Activated naive CD4-positive, alpha-beta T cell treated with anti-CD3 and anti-CD28 coated beads, Interleukin-2, amount 10 ng/mL, durations not matched to agents 7 days and 5 days (primary cell): ENCODE results near the gene USP36.

Source experiments
- CTCF ChIA-PET: fragments of 350-600 bp; sonication (Branson Sonifier 250); formaldehyde crosslinking; loops from one replicate; lab custom pipeline; 2021; ENCODE audit warnings: antibody characterized with exemption; lab: Charles Lee
- DNase-seq: peaks from one replicate; pipeline ENCODE4 v3.0.0-alpha.2; 2020
- H3K27ac Mint-ChIP-seq: one replicate; pipeline ENCODE4 v1.8.0; 2021; ENCODE audit warnings: mild to moderate bottlenecking, moderate library complexity, mixed read lengths
- H3K27me3 Mint-ChIP-seq: one replicate; pipeline ENCODE4 v1.8.0; 2021; ENCODE audit warnings: mild to moderate bottlenecking, mixed read lengths
- H3K36me3 Mint-ChIP-seq: one replicate; pipeline ENCODE4 v1.8.0; 2021; ENCODE audit warnings: mixed read lengths
- H3K4me1 Mint-ChIP-seq: one replicate; pipeline ENCODE4 v1.8.0; 2021; ENCODE audit warnings: mixed read lengths
- H3K4me3 Mint-ChIP-seq: one replicate; pipeline ENCODE4 v1.8.0; 2021; ENCODE audit warnings: mild to moderate bottlenecking, moderate library complexity, mixed read lengths
- H3K9me3 Mint-ChIP-seq: one replicate; pipeline ENCODE4 v1.8.0; 2021; ENCODE audit warnings: mixed read lengths

USP36 gene

DNA sequence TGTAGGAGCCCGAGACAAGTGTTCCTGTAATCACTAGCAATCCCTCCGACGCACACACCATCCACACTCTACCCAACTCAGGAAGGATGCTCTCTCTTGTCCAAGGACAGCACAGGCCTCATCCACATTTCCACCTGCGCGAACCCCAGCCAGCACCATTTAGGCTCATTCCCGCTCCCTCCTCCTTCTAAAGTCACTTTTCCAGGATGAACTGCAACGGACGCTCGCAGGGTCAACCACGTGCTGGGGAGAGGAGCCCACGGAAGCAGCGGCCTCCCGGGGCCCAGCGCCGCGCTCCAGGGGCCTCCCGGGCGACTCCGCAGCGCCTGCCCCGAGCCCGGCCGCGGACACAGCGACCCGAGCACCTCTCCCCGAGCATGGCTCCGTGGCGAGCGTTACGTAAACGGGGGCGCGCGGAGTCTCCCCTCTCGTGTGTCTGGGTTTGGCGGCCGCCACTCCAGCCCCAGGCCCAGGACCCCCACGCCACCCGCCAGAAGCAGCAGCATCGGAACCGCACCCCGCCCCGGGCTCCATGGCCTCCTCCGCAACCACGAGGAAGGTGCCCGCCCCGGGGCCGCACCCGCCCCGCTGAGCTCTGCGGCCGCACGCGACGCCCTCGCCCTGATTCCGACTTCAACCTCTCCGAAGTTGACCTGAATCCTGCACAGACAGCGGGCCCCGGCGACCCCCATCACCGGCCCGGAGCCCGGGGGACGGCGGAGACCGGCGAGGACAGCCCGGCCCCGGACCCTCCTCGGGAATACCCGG is 668 bp downstream of the USP36 start:
- peak overlapping the region; percentile 99 for H3K27ac Mint-ChIP-seq
- peaks cover 50% of the 10 kb centered on the region for H3K4me1 Mint-ChIP-seq
- peaks cover 30% of the 10 kb centered on the region for H3K36me3 Mint-ChIP-seq
- DNase-seq: peak; percentile 71
- H3K27me3 Mint-ChIP-seq: peaks cover 6% of the 10 kb centered on the region
- H3K9me3 Mint-ChIP-seq: no peaks in the 10 kb centered on the region
- H3K4me3 Mint-ChIP-seq: peak overlapping the region; percentile 98
- CTCF ChIA-PET: no interaction called here

DNA sequence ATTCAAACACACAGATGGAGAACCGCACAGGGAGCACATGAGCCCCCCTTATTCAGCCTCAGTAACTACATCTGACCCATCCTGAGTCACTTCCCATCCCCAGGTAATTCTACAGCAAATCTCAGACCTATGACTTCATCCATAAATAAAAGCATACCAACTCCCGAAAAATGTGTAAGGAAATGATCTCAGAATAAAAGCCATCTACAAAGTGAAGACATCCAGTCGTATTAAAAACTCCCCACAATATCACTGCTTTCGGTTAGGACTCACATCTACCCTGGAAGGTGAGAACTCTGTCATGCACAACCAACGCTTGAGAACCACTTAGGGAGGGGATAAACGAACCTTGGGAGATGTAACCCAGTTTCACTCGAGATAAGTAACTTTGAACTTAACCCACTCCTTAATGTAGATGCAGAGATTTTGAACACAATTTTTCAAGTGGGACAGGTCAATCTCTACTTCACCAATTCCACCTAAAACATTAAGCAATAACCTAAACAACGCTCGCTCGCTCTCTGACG is 1.3 kb downstream of the USP36 start:
- Mint-ChIP-seq H3K36me3 (peaks cover 31% of the 10 kb centered on the region), H3K4me3 (peak overlapping the region; percentile 98), H3K4me1 (peaks cover 48% of the 10 kb centered on the region), H3K27me3 (peaks cover 3% of the 10 kb centered on the region), H3K27ac (peak overlapping the region; percentile 99), H3K9me3 (no peaks in the 10 kb centered on the region)
- DNase-seq: no peak
- CTCF ChIA-PET: no interaction called here

DNA sequence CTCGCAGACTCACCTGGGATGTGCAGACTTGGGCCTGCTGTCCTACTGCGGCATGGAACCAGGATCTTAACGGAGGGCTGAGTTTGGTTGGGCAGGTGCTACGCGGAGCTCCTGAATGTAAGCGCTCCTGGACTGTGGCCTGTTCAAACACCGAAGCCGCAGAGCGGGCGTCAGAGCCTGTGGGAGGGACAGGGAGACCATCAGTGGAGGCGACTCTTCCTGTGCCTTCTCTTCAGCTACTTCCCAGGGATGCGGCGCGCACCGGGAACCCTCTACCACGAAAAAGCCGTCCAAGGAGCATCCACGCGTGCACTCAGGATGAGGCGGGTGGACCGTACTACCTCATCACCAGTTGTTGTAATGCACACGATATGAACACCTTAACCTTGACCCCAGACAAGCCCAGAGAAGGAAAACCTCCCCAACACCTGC is 2.0 kb downstream of the USP36 start:
- DNase-seq: no peak
- H3K27ac Mint-ChIP-seq: peak overlapping the region; percentile 99
- H3K9me3 Mint-ChIP-seq: no peaks in the 10 kb centered on the region
- peaks cover 43% of the 10 kb centered on the region for H3K4me1 Mint-ChIP-seq
- peaks cover 33% of the 10 kb centered on the region for H3K36me3 Mint-ChIP-seq
- CTCF ChIA-PET: no interaction called here
- H3K27me3 Mint-ChIP-seq: peaks cover 3% of the 10 kb centered on the region
- H3K4me3 Mint-ChIP-seq: peak overlapping the region; percentile 98

DNA sequence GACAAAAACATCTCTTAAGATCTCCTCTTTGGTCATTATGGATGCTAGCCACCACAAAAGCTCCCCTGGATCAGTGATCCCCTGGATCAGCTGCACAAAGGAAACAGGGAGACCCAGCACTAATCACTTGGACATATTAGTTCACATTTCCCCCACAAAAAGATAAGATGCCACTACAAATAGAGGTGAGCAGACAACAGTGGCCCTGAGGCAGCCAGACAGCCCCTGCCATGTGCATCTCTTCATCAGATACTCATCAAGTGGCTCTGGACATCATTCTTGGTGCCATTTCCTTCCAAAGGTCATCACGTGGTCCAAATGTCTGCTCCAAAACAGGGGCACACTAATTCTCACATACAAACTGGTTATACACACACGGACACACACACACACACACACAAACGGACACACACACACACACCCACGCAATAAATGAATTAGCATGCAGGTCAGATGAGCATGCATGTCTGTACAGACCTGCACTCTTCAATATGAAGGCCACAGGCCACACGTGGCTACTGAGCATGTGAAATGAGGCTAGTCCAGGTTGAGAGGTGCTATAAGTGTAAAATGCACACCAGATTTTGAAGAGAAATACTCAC is 4.1 kb downstream of the USP36 start:
- peaks cover 52% of the 10 kb centered on the region for H3K36me3 Mint-ChIP-seq
- CTCF ChIA-PET: no interaction called here
- no peak overlapping the region for H3K4me3 Mint-ChIP-seq
- no peaks in the 10 kb centered on the region for H3K9me3 Mint-ChIP-seq
- no peak for DNase-seq
- peaks cover 30% of the 10 kb centered on the region for H3K4me1 Mint-ChIP-seq
- H3K27ac Mint-ChIP-seq: peak overlapping the region; percentile 55
- H3K27me3 Mint-ChIP-seq: no peaks in the 10 kb centered on the region

GRCh38 chr17:78834571-78834970 is 6.0 kb downstream of the USP36 start:
- Mint-ChIP-seq H3K9me3 (no peaks in the 10 kb centered on the region), H3K27ac (peak overlapping the region; percentile 6), H3K4me3 (no peak overlapping the region), H3K27me3 (no peaks in the 10 kb centered on the region), H3K4me1 (peaks cover 25% of the 10 kb centered on the region), H3K36me3 (peaks cover 61% of the 10 kb centered on the region)
- CTCF ChIA-PET: no interaction called here
- no peak for DNase-seq

- Mint-ChIP-seq H3K9me3 (no peaks in the 10 kb centered on the region), H3K36me3 (peaks cover 66% of the 10 kb centered on the region), H3K27me3 (no peaks in the 10 kb centered on the region), H3K4me1 (peaks cover 9% of the 10 kb centered on the region), H3K27ac (no peak overlapping the region), H3K4me3 (no peak overlapping the region)
- no peak for DNase-seq
- CTCF ChIA-PET: no interaction called here
Measured at GRCh38 chr17:78832541-78832810, 8.1 kb downstream of the USP36 start.

DNA sequence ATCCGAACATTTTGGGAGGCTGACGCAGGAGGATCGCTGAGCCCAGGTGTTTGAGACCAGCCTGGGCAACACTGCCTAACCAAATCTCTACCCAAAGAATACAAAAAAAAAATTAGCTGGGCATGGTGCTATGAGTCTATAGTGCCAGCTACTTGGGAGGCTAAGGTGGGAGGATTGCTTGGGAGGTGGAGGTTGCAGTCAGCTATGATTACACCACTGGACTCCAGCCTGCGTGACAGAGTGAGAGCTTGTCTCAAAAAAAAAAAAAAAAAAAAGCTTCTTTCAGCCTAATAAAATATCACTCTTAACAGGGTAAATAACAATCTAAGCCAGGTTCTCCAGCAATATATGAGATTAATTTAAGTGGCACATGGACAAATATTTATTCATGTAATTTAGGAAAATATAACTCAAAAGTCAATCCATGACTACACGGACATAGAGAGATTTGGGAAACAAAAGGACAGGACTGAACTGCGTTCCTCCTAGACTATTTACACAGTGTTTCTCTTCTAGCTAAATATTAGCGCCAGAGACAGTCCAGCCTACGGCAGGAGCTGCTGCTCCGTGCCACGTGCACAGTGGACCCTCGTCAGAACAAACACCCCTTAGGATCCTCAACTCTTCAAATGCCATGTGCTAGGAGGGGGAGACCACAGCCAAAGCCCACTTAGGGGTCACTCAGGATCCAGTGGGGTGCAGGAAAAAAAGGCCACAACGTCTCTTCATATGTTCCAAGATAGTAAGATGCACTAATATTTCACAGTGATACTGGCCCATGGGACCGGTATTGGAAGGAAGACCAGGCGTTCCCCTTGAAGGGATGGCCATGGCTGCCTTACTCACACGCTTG is 8.7 kb downstream of the USP36 start:
- Mint-ChIP-seq H3K4me3 (no peak overlapping the region), H3K27me3 (no peaks in the 10 kb centered on the region), H3K27ac (no peak overlapping the region), H3K9me3 (no peaks in the 10 kb centered on the region), H3K36me3 (peaks cover 66% of the 10 kb centered on the region), H3K4me1 (peaks cover 7% of the 10 kb centered on the region)
- CTCF ChIA-PET: no interaction called here
- DNase-seq: peak; percentile 8

- Mint-ChIP-seq H3K27ac (no peak overlapping the region), H3K27me3 (no peaks in the 10 kb centered on the region), H3K36me3 (peaks cover 69% of the 10 kb centered on the region), H3K4me1 (peaks cover 14% of the 10 kb centered on the region), H3K4me3 (no peak overlapping the region), H3K9me3 (no peaks in the 10 kb centered on the region)
- DNase-seq: no peak
- CTCF ChIA-PET: interaction anchor here (1.0 kb wide), 1 partner anchor 10 kb away, joined by 4 read pairs; no protein-coding TSS in a partner anchor
Measured at GRCh38 chr17:78829477-78829876, 11.1 kb downstream of the USP36 start.

DNA sequence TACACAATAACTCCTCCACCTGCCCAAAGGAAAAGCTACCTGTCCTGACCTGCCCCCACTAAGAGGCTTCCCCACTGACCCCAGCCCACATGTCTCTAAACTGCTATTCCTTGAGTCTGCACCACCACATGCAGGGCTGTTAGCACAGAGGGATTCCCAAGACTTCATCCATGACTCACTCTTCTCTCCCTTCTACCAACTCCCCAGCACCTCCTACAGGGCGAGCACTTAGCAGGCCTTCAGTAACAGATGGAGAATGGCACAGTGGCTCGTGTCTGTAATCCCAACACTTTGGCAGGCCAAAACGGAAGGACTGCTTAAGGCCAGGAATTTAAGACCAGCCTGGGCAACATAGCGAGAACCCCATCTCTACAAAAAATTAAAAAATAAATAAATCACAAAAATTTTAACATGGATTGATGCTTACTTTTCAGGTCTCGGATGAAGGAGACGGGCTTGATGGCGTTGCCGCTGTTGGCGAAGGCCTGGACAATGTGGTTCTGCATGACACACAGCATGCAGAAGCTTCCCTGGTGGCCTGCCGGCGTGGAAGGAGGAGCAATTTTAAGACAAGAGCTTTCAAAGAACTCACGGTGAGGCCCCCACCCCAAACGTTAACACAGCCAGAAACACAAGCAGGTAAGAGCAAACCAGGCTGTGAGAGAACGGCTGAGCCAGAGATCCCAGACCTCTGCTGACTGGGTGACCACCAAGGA is 12.0 kb downstream of the USP36 start:
- H3K36me3 Mint-ChIP-seq: peaks cover 74% of the 10 kb centered on the region
- CTCF ChIA-PET: interaction anchor here (1.0 kb wide), 1 partner anchor 9 kb away, joined by 4 read pairs; no protein-coding TSS in a partner anchor
- peak; percentile 33 for DNase-seq

GRCh38 chr17:78826836-78827509 is 13.6 kb downstream of the USP36 start:
- no peak overlapping the region for H3K4me3 Mint-ChIP-seq
- H3K9me3 Mint-ChIP-seq: no peaks in the 10 kb centered on the region
- peak; percentile 8 for DNase-seq
- H3K27me3 Mint-ChIP-seq: no peaks in the 10 kb centered on the region
- CTCF ChIA-PET: no interaction called here
- peaks cover 73% of the 10 kb centered on the region for H3K36me3 Mint-ChIP-seq
- peak overlapping the region; percentile 16 for H3K27ac Mint-ChIP-seq
- H3K4me1 Mint-ChIP-seq: peaks cover 27% of the 10 kb centered on the region

More for the DNA sequence above, 12.0 kb downstream of the USP36 start:
- Mint-ChIP-seq H3K27ac (peak overlapping the region; percentile 59), H3K9me3 (no peaks in the 10 kb centered on the region), H3K4me3 (no peak overlapping the region), H3K4me1 (peaks cover 18% of the 10 kb centered on the region), H3K27me3 (no peaks in the 10 kb centered on the region)

DNA sequence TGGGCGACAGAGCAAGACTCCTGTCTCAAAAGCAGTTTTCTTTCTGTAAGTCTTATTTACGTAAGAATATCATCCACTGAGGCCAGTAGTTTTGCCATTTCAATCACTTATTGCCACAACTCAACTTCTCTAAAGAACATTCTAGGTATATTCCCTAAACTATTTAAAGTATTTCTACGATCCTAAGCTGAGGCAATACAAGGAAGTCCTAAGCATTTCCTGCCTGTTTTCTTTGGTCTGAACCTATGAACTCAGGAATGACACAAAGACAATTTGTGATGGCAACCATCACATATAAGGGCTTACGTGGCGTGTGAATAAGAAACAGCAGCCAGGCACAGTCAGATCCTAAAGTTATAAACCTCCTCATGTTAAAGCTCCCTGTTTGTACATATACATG is 14.2 kb downstream of the USP36 start:
- no peaks in the 10 kb centered on the region for H3K27me3 Mint-ChIP-seq
- H3K4me3 Mint-ChIP-seq: no peak overlapping the region
- H3K9me3 Mint-ChIP-seq: no peaks in the 10 kb centered on the region
- peak overlapping the region; percentile 16 for H3K27ac Mint-ChIP-seq
- H3K36me3 Mint-ChIP-seq: peaks cover 71% of the 10 kb centered on the region
- CTCF ChIA-PET: interaction anchor here (0.7 kb wide), 1 partner anchor 61 kb away, joined by 3 read pairs; no protein-coding TSS in a partner anchor
- no peak for DNase-seq
- peaks cover 31% of the 10 kb centered on the region for H3K4me1 Mint-ChIP-seq

- peak; percentile 11 for DNase-seq
- H3K36me3 Mint-ChIP-seq: peaks cover 74% of the 10 kb centered on the region
- no peak overlapping the region for H3K4me3 Mint-ChIP-seq
- peak overlapping the region; percentile 46 for H3K27ac Mint-ChIP-seq
- CTCF ChIA-PET: interaction anchor here (0.7 kb wide), 1 partner anchor 18 kb away, joined by 3 read pairs; no protein-coding TSS in a partner anchor
- no peaks in the 10 kb centered on the region for H3K9me3 Mint-ChIP-seq
- no peaks in the 10 kb centered on the region for H3K27me3 Mint-ChIP-seq
- H3K4me1 Mint-ChIP-seq: peaks cover 36% of the 10 kb centered on the region
Measured at GRCh38 chr17:78825696-78826095, 14.9 kb downstream of the USP36 start.

- Mint-ChIP-seq H3K9me3 (no peaks in the 10 kb centered on the region), H3K36me3 (peaks cover 79% of the 10 kb centered on the region), H3K27me3 (no peaks in the 10 kb centered on the region), H3K4me1 (peaks cover 50% of the 10 kb centered on the region), H3K4me3 (no peak overlapping the region), H3K27ac (peak overlapping the region; percentile 31)
- CTCF ChIA-PET: no interaction called here
- peak; percentile 6 for DNase-seq
Measured at GRCh38 chr17:78824240-78824639, 16.4 kb downstream of the USP36 start.
